A549 (cell line): ENCODE measurements around the gene MYO1D. TPM values are rescaled to one million over a fixed set of nuclear protein-coding genes. Genes with fewer than 3 reads are reported as not detected.
A peak's percentile ranks its signal among the peaks of the same experiment; 100 is the strongest.

Source experiments
- ATAC-seq, 2 experiments: fragments of 200-7000 bp in 1 of 2; fragments of >200 bp in 1 of 2; cut with Nextera tagmentation in 1 of 2; cut with Tn5 transposase in 1 of 2; 3 replicates each; pipeline versions ENCODE4 v1.8.0 to v1.9.1; 2018 to 2020; ENCODE audit warnings: mild to moderate bottlenecking in 1 of 2, moderate library complexity in 1 of 2
- CTCF ChIA-PET: fragments of 300-600 bp; sonication (Branson Sonifier 250); formaldehyde crosslinking; extraction: SDS; loops from one replicate; lab custom pipeline; 2021; ENCODE audit warnings: antibody characterized with exemption, inconsistent platforms; lab: Yijun Ruan, JAX
- POLR2A ChIA-PET: fragments of 350-600 bp; formaldehyde crosslinking; extraction: SDS; loops from one replicate; lab custom pipeline; 2021; ENCODE audit warnings: antibody characterized with exemption, inconsistent platforms; lab: Yijun Ruan, JAX
- DNase-seq, 2 experiments: peaks; one replicate each; pipeline versions ENCODE4 v3.0.0 to v3.0.0-alpha.2; 2011 to 2016; ENCODE audit warnings: low read depth in 1 of 2, low spot score in 1 of 2
- FAIRE-seq: peaks from 2 replicates; lab custom pipeline; 2011; peaks lifted over from hg19 to GRCh38; lab: Jason Lieb, UNC
- H3K27ac ChIP-seq, 2 experiments: fragments of >200 bp; sonication (Bioruptor Twin); formaldehyde crosslinking; 3 replicates each; pipeline ENCODE4 v1.5.1; 2016 to 2017
- H3K4me1 ChIP-seq: fragments of >200 bp; sonication (Bioruptor Twin); formaldehyde crosslinking; 3 replicates; pipeline ENCODE4 v1.6.1; 2016
- H3K4me2 ChIP-seq: fragments of >200 bp; sonication (Bioruptor Twin); formaldehyde crosslinking; 3 replicates; pipeline ENCODE4 v1.6.1; 2016
- H3K4me3 ChIP-seq: fragments of >200 bp; sonication (Bioruptor Twin); formaldehyde crosslinking; 3 replicates; pipeline ENCODE4 v1.5.1; 2016
- H3K9me3 ChIP-seq: fragments of >200 bp; sonication (Bioruptor Twin); formaldehyde crosslinking; 3 replicates; pipeline ENCODE4 v1.6.1; 2016
- CBX2 ChIP-seq: fragments of 200-600 bp; sonication (generic); IDR thresholded peaks from 2 replicates; pipeline ENCODE4 v1.6.1; 2016; ENCODE audit warnings: low read depth, mild to moderate bottlenecking, borderline replicate concordance
- CHD2 ChIP-seq: fragments of 150-350 bp; IDR thresholded peaks from 2 replicates; pipeline ENCODE4 v1.6.1; 2014; ENCODE audit warnings: low read length; ENCODE audit not compliant: partially characterized antibody
- CHD4 ChIP-seq: fragments of 200-600 bp; sonication (generic); IDR thresholded peaks from 2 replicates; pipeline ENCODE4 v1.6.1; 2016; ENCODE audit warnings: antibody characterized with exemption, mild to moderate bottlenecking, borderline replicate concordance
- EHF ChIP-seq: fragments of 250-450 bp; sonication (Bioruptor Pico); IDR thresholded peaks from 2 replicates; pipeline ENCODE4 v1.5.0; 2020; ENCODE audit warnings: mild to moderate bottlenecking
- EP300 ChIP-seq, 2 experiments: fragments of >200 bp; sonication (Bioruptor Twin); formaldehyde crosslinking; IDR thresholded peaks; 2 replicates in 1 of 2; 3 replicates in 1 of 2; pipeline ENCODE4 v1.6.1; 2016 to 2017
- HDAC2 ChIP-seq: fragments of 200-600 bp; sonication (generic); IDR thresholded peaks from 2 replicates; pipeline ENCODE4 v1.6.1; 2016
- HEYL ChIP-seq: fragments of 250-450 bp; sonication (Bioruptor Pico); IDR thresholded peaks from 2 replicates; pipeline ENCODE4 v1.8.0; 2021; ENCODE audit warnings: mild to moderate bottlenecking, moderate library complexity
- HOXA7 ChIP-seq: fragments of 250-450 bp; sonication (Bioruptor Pico); IDR thresholded peaks from 2 replicates; pipeline ENCODE4 v1.5.0; 2020; ENCODE audit warnings: mild to moderate bottlenecking, moderate library complexity
- JUN ChIP-seq, 2 experiments: fragments of >200 bp; sonication (Bioruptor Twin); formaldehyde crosslinking; IDR thresholded peaks; 2 replicates in 1 of 2; 3 replicates in 1 of 2; pipeline ENCODE4 v1.6.1; 2016 to 2017
- MAFK ChIP-seq: fragments of 450-650 bp; IDR thresholded peaks from 2 replicates; pipeline ENCODE4 v1.6.1; 2014; ENCODE audit not compliant: partially characterized antibody
- MAZ ChIP-seq: fragments of 150-350 bp; IDR thresholded peaks from 2 replicates; pipeline ENCODE4 v1.6.1; 2014; ENCODE audit warnings: antibody characterized with exemption, low read depth, low read length, borderline replicate concordance
- NPAS2 ChIP-seq: fragments of 250-450 bp; sonication (Bioruptor Pico); IDR thresholded peaks from 2 replicates; pipeline ENCODE4 v1.8.0; 2022; ENCODE audit warnings: mild to moderate bottlenecking, moderate library complexity, borderline replicate concordance
- NR3C1 ChIP-seq: fragments of >200 bp; sonication (Bioruptor Twin); formaldehyde crosslinking; IDR thresholded peaks from 3 replicates; pipeline ENCODE4 v1.6.1; 2017
- PHF8 ChIP-seq: fragments of 200-600 bp; sonication (generic); IDR thresholded peaks from 2 replicates; pipeline ENCODE4 v1.6.1; 2016; ENCODE audit warnings: low read depth, mild to moderate bottlenecking, antibody characterized with exemption, moderate library complexity, borderline replicate concordance
- POLR2AphosphoS2 ChIP-seq: conservative IDR thresholded peaks from 2 replicates; pipeline ENCODE4 v1.6.1; 2012; ENCODE audit warnings: low read length, improper control_type of control experiment, inconsistent platforms
- RCOR1 ChIP-seq: fragments of 150-350 bp; IDR thresholded peaks from 2 replicates; pipeline ENCODE4 v1.6.1; 2014; ENCODE audit warnings: antibody characterized with exemption, low read length, low read depth
- RFX5 ChIP-seq: fragments of 450-650 bp; IDR thresholded peaks from 2 replicates; pipeline ENCODE4 v1.7.1; 2014; ENCODE audit warnings: antibody characterized with exemption, mild to moderate bottlenecking, moderate library complexity
- TFCP2L1 ChIP-seq: fragments of 250-450 bp; sonication (Bioruptor Pico); IDR thresholded peaks from 2 replicates; pipeline ENCODE4 v1.5.0; 2021; ENCODE audit warnings: mild to moderate bottlenecking
- TP53 ChIP-seq: fragments of 250-450 bp; sonication (Bioruptor Pico); IDR thresholded peaks from 2 replicates; pipeline ENCODE4 v1.5.0; 2021; ENCODE audit warnings: mild to moderate bottlenecking, moderate library complexity
- ZFP36 ChIP-seq: fragments of 450-650 bp; IDR thresholded peaks from 2 replicates; pipeline ENCODE4 v1.6.1; 2014; ENCODE audit warnings: borderline replicate concordance; ENCODE audit not compliant: partially characterized antibody
- ZSCAN20 ChIP-seq: fragments of 250-450 bp; sonication (Bioruptor Pico); IDR thresholded peaks from 2 replicates; pipeline ENCODE4 v1.8.0; 2022; ENCODE audit warnings: mild to moderate bottlenecking, moderate library complexity
- WGBS: methylation state at CpG from one replicate; pipeline ENCODE4 v1.1.6; 2017; ENCODE audit errors: missing lambda C conversion rate; 5-methylcytosine and 5-hydroxymethylcytosine counted together
- polyA plus RNA-seq, 4 experiments: library from polyadenylated mRNA; depleted of rRNA in 3 of 4; stranded (reverse); fragments of >200 nt; fragmentation: RNase III in 1 of 4; extraction: RNeasy Plus Mini Kit Qiagen cat#74134 plus additional on column Dnase treatment in 1 of 4; gene quantifications; 2 replicates in 3 of 4; 3 replicates in 1 of 4; pipeline ENCODE4 v1.2.3, GENCODE V29; 2011 to 2017
- TF ChIP-seq, protein P1 (sequence below): fragments of 150-350 bp; IDR thresholded peaks from 2 replicates; pipeline ENCODE4 v1.6.1; 2014; ENCODE audit warnings: low read depth, mild to moderate bottlenecking, low read length
- TF ChIP-seq, protein P2 (sequence below): IDR thresholded peaks from 2 replicates; pipeline ENCODE4 v1.6.1; 2012

Gene MYO1D
- polyA plus RNA-seq, 2 of the 4 experiments (the other 2 are of a cell fraction), result 2.8 to 4.2 TPM

GRCh38 chr17:32481193-32481592, 395.7 kb downstream of the MYO1D start:
- ChIA-PET POLR2A (interaction anchor here (0.7 to 1.3 kb wide), 2 partner anchors 12 to 37 kb away, joined by 3 read pairs; partner anchors contain the start of gene PSMD11), CTCF (interaction anchor here (2.2 to 23.7 kb wide), 2 partner anchors 18 to 37 kb away, joined by 7 to 298 read pairs; partner anchors contain the start of gene PSMD11)
- TF ChIP-seq HDAC2, result no peak
- TF ChIP-seq JUN (IDR thresholded peaks at IDR 0.05), result no peak
- ATAC-seq (no peak), DNase-seq (no peak), FAIRE-seq (no peak)
- H3K4me1 ChIP-seq, result no peaks in the 10 kb centered on the region
- H3K4me3 ChIP-seq, result no peak overlapping the region
- no peaks in the 10 kb centered on the region for H3K9me3 ChIP-seq
- 83% methylated on average over 8 of the region's 8 CpGs for WGBS
- no peak overlapping the region for H3K27ac ChIP-seq
- H3K4me2 ChIP-seq, result no peak overlapping the region

DNA sequence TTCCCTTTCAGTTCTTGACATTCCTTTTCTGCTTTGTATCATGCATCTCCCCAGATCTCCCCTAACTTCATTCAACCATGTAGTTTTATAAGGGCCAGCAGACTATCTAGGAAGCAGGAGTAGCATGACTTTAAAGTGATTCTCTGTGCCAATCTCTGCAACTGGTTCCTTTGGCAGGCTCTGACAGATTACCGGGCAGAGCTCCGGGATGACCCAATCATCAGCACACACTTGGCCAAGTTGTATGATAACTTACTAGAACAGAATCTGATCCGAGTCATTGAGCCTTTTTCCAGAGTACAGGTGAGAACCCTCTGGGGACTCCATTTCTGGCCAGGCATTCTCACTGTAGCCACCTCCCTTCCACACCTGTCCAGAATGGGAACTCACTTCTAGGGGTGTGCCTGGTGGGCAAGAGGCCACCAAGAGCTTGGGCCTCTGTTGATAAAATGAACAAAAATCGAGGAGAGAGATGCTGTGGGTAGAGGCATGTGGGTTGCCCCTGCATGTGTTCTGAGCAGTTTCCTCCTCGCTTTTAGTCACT, 397.8 kb downstream of the MYO1D start:
- no peak for ATAC-seq
- Histone ChIP-seq H3K4me1 (no peaks in the 10 kb centered on the region), H3K9me3 (no peaks in the 10 kb centered on the region), H3K4me3 (no peak overlapping the region), H3K27ac (no peak overlapping the region), H3K4me2 (no peak overlapping the region)
- no peak for FAIRE-seq
- TF ChIP-seq HEYL (CRISPR knock-in tag) (no peak), TP53 (CRISPR knock-in tag) (no peak), NR3C1 (no peak), POLR2AphosphoS2 (peak; percentile 28; the same call in 1 of the 2 replicates), TFCP2L1 (no peak), PHF8 (no peak)
- TF ChIP-seq, protein P1, sequence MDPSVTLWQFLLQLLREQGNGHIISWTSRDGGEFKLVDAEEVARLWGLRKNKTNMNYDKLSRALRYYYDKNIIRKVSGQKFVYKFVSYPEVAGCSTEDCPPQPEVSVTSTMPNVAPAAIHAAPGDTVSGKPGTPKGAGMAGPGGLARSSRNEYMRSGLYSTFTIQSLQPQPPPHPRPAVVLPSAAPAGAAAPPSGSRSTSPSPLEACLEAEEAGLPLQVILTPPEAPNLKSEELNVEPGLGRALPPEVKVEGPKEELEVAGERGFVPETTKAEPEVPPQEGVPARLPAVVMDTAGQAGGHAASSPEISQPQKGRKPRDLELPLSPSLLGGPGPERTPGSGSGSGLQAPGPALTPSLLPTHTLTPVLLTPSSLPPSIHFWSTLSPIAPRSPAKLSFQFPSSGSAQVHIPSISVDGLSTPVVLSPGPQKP, result no peak
- DNase-seq, result no peak
- WGBS, result 78% methylated on average over 5 of the region's 5 CpGs
- ChIA-PET POLR2A (no interaction called here), CTCF (interaction anchor here (0.8 to 23.7 kb wide), 4 partner anchors 12 to 244 kb away, joined by 3 to 298 read pairs (median 3); partner anchors contain the start of gene PSMD11)

DNA sequence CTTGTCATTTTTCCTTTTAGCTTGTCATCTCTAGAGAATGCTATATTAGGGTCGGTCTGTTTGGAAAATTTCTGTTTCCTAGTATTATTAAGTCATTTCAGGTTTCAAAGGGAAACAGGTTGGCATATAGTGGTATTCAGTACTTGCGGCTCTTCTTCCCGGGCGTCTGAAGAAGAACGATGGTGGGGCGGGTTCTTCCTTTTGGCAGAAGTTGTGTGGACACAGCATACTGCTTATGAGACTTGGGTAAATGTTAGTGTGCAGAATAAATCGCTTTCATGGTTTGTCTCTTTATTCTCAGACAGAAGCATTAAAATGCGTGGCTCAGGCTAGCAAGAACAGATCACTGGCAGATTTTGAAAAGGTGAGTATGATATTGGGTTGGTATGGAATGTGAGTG, 399.7 kb downstream of the MYO1D start:
- FAIRE-seq, result no peak

GRCh38 chr17:32475258-32475657, 401.7 kb downstream of the MYO1D start:
- H3K4me2 ChIP-seq, result no peak overlapping the region
- no peak for ATAC-seq
- TF ChIP-seq CHD2 (no peak), RFX5 (no peak), PHF8 (no peak), ZFP36 (no peak), EP300 (IDR thresholded peaks at IDR 0.05) (no peak), POLR2AphosphoS2 (no peak), MAZ (no peak), MAFK (no peak), NR3C1 (no peak), NPAS2 (CRISPR knock-in tag) (no peak), EHF (CRISPR knock-in tag) (no peak), CHD4 (no peak), ZSCAN20 (CRISPR knock-in tag) (no peak)
- TF ChIP-seq, protein P2, sequence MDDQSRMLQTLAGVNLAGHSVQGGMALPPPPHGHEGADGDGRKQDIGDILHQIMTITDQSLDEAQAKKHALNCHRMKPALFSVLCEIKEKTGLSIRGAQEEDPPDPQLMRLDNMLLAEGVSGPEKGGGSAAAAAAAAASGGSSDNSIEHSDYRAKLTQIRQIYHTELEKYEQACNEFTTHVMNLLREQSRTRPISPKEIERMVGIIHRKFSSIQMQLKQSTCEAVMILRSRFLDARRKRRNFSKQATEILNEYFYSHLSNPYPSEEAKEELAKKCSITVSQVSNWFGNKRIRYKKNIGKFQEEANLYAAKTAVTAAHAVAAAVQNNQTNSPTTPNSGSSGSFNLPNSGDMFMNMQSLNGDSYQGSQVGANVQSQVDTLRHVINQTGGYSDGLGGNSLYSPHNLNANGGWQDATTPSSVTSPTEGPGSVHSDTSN, result no peak
- TF ChIP-seq, all 56 proteins: peak for 0
- ChIA-PET POLR2A (no interaction called here), CTCF (interaction anchor here (0.9 to 23.7 kb wide), 5 partner anchors 11 to 402 kb away, joined by 3 to 298 read pairs (median 3); partner anchors contain the start of gene MYO1D)
- FAIRE-seq, result no peak
- 93% methylated on average over 3 of the region's 3 CpGs for WGBS
- no peaks in the 10 kb centered on the region for H3K4me1 ChIP-seq
- H3K4me3 ChIP-seq, result no peak overlapping the region
- no peaks in the 10 kb centered on the region for H3K9me3 ChIP-seq
- no peak overlapping the region for H3K27ac ChIP-seq
- DNase-seq, result no peak

More for the DNA sequence above, 399.7 kb downstream of the MYO1D start:
- Histone ChIP-seq H3K4me2 (no peak overlapping the region), H3K9me3 (no peaks in the 10 kb centered on the region), H3K4me1 (no peaks in the 10 kb centered on the region), H3K27ac (no peak overlapping the region), H3K4me3 (no peak overlapping the region)
- TF ChIP-seq HDAC2 (no peak), CHD2 (no peak), CBX2 (no peak), RCOR1 (no peak), HOXA7 (CRISPR knock-in tag) (no peak), TFCP2L1 (no peak)
- 89% methylated on average over 8 of the region's 8 CpGs for WGBS
- ATAC-seq, result no peak
- ChIA-PET POLR2A (no interaction called here), CTCF (interaction anchor here (0.6 to 23.7 kb wide), 5 partner anchors 14 to 400 kb away, joined by 3 to 298 read pairs (median 7); partner anchors contain the start of genes MYO1D and PSMD11)
- DNase-seq, result no peak
